NOMO-1 treated with dmso at 0.1 percent for 144 hours (cell line): ENCODE measurements around the gene ADORA1.

Experiments used
- DNase-seq: peaks from one replicate; lab custom pipeline; 2025; ENCODE audit not compliant: unreplicated experiment; lab: John Stamatoyannopoulos, UW

ADORA1 gene

GRCh38 chr1:203172184-203173010 lies 44.9 kb downstream of the ADORA1 start:
- peak; percentile 12 for DNase-seq

GRCh38 chr1:203173011-203173555 lies 45.6 kb downstream of the ADORA1 start:
- no peak for DNase-seq

- no peak for DNase-seq
Measured at GRCh38 chr1:203173566-203173965, 46.0 kb downstream of the ADORA1 start.

GRCh38 chr1:203174324-203174985 lies 46.9 kb downstream of the ADORA1 start:
- no peak for DNase-seq

GRCh38 chr1:203175237-203175826 lies 47.8 kb downstream of the ADORA1 start, which contains the start of gene MYBPH:
Gene MYBPH, minus strand, starts transcription at chr1:203175826. Its CDS starts 71 bp downstream, at chr1:203175755.
- DNase-seq, result no peak

GRCh38 chr1:203175827-203176241 lies 48.3 kb downstream of the ADORA1 start:
- peak; percentile 28 for DNase-seq

- DNase-seq, result no peak
Measured at GRCh38 chr1:203176273-203177035, 48.9 kb downstream of the ADORA1 start.

- no peak for DNase-seq
Measured at GRCh38 chr1:203177036-203177405, 49.5 kb downstream of the ADORA1 start.

GRCh38 chr1:203177470-203178039 lies 50.0 kb downstream of the ADORA1 start:
- DNase-seq, result no peak

- DNase-seq, result no peak
Measured at GRCh38 chr1:203178083-203178482, 50.6 kb downstream of the ADORA1 start.

GRCh38 chr1:203178821-203179666 lies 51.5 kb downstream of the ADORA1 start:
- DNase-seq, result no peak

GRCh38 chr1:203179667-203180005 lies 52.1 kb downstream of the ADORA1 start:
- no peak for DNase-seq

- DNase-seq, result no peak
Measured at GRCh38 chr1:203180611-203181330, 53.2 kb downstream of the ADORA1 start.

GRCh38 chr1:203181586-203182386 lies 54.3 kb downstream of the ADORA1 start:
- DNase-seq, result no peak

- no peak for DNase-seq
Measured at GRCh38 chr1:203182387-203182953, 54.9 kb downstream of the ADORA1 start.

GRCh38 chr1:203183828-203184227 lies 56.3 kb downstream of the ADORA1 start:
- no peak for DNase-seq

- DNase-seq, result no peak
Measured at GRCh38 chr1:203184467-203184866, 56.9 kb downstream of the ADORA1 start.

- no peak for DNase-seq
Measured at GRCh38 chr1:203185061-203185461, 57.5 kb downstream of the ADORA1 start.
